HG03558 (cell line): ENCODE data around the gene TEKT5.
"Not testable (repeated sequence)": the region's sequence is repeated elsewhere in the genome, so short reads cannot be mapped to it uniquely, and the experiment has no call there.

Source experiments
- ATAC-seq: cut with Tn5 transposase; IDR thresholded peaks from one replicate; pipeline ENCODE4 v1.9.1; 2021; ENCODE audit warnings: moderate number of reproducible peaks; ENCODE audit not compliant: unreplicated experiment; ENCODE audit errors: extremely low read depth

Gene TEKT5

DNA sequence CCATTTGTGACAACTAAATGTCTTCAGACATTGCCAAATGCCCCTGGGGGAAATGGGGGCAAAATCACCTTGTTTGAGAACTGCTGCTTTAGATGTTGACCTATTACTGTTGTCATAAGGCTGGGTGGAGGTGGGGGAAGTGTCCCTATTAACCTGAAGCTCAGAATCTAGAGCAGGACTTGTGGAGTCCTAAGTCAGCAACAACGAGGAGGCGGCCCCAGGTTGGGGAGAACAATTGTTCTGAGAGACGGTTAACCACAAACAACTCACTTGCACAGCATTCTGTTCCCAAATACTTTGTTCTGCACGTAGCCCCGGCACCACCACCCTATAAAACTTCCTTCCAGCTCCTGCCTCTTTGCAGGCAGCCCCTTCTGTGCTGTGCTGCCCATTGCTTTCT, 32.5 kb downstream of the TEKT5 start:
- ATAC-seq, result no peak

DNA sequence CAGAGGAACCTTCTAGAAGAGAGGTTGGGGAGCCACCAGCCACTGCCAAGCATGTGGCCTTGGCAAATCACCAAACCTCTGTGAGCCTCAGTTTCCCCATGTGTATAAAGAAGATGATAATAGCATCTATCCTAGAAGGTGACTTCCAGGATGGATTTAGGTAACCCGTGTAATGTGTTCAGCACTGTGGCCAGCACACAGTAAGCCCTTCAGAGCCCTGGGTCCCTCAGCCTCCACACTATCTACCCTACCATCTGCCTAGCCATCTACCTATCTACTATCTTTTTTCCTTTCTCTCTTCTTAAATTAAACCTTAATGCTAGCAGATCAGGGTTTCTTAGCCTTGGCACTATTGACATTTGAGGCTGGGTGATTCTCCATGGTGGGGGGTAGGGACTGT, 33.0 kb downstream of the TEKT5 start:
- ATAC-seq, result no peak

DNA sequence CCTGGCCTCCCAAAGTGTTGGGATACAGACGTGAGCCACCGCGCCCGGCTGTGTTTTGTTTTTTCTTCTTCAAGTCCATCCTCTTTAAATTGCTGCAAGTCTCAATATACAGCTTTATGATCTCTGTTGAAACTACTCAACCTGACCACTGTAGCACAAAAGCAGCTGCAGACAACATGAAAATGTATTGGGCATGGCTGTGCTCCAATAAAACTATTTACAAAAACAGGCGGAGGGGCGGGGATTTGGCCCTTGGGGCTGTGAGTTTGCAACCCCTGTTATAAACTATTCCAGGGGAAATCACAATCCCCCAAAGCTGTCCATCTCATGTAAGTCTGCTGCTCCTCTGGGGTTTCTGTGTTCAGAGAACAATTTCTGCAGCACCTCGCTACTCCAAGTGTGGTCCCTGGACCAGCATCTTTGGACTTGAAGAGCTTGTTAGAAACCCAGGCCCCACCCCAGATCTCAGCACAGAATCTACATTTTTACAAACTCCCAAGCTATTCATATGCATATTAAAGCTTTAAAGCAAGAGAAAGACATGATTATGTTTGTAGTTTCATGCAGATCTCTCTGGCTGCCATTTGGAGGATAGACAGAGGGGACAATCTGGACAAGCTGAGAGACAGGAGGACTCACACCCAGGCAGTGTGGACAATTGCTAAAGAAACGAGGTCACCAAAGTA, 33.6 kb downstream of the TEKT5 start:
- no peak for ATAC-seq

DNA sequence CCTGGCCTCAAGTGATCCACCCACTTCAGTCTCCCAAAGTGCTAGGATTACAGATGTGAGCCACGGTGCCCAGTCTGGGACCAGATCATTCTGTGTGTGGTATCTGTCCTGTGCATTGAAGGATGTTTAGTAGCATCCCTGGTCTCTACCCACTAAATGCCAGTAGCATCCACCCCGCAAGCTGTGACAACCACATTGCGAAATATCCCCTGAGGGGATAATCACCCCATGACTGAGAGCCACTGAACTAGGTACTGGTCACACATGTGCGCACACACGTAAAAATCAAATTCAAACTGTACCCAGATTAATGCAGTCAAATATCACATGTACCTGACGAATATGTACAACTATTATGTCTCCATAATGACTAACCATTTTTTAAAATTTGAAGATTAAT, 35.8 kb downstream of the TEKT5 start:
- no peak for ATAC-seq

DNA sequence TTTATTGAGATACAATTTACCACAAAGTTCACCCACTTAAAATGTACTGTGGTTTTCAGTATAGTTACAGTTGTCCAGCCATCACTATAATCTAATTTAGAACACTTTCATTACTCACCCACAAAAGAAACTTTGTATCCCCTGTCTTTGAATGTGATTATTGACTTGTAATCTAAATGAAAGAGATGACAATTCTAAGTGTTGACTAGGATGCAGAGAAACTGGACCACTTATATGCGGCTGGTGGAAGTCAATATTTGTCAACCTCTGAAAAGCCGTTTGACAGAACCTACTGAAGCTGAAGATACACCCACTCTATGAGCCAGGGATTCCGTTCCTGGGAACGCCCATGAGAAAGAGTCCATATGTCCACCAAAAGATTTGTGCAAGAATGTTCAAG, 36.8 kb downstream of the TEKT5 start:
- ATAC-seq, result no peak

DNA sequence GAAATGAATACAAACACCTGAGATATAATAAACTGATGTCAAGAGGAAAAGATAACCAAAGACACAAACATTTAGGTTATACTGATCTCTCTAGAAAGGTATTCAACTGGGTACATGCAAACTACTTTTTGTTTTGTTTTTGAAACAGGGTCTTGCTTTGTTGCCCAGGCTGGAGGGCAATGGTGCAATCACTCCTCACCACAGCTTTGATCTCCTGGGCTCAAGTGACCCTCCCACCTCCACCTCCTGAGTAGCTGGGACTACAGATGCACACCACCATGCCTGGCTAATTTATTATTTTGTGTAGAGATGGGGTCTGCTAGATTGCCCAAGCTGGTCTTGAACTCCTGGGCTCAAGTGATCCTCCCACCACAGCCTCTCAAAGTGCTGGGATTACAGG, 38.1 kb downstream of the TEKT5 start:
- no peak for ATAC-seq

DNA sequence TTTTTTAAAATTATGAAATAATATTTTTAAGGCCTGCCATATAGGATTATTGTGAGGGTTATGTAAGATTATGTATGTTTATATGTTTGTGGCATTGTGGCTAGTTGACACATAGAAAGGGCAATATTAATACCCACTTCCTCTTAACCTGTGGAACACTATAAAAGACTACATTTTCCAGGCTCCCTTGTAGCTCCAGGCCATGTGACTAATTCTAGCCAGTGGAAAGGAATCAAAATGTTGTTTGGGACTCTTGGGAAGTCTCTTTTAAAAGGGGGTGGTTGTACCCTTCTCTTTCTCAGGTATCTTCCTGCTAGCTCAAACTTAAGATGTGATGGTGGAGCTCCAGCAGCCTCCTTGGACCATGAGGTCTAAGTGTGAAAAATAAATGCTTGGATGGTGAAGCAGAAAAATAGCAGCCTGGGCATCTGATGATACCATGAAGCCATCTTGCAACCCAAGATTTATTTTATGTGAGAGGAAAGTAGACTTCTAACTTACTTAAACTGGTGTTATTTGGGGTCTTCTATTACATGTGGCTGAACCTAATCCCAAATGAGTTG, 39.2 kb downstream of the TEKT5 start:
- ATAC-seq, result no peak

DNA sequence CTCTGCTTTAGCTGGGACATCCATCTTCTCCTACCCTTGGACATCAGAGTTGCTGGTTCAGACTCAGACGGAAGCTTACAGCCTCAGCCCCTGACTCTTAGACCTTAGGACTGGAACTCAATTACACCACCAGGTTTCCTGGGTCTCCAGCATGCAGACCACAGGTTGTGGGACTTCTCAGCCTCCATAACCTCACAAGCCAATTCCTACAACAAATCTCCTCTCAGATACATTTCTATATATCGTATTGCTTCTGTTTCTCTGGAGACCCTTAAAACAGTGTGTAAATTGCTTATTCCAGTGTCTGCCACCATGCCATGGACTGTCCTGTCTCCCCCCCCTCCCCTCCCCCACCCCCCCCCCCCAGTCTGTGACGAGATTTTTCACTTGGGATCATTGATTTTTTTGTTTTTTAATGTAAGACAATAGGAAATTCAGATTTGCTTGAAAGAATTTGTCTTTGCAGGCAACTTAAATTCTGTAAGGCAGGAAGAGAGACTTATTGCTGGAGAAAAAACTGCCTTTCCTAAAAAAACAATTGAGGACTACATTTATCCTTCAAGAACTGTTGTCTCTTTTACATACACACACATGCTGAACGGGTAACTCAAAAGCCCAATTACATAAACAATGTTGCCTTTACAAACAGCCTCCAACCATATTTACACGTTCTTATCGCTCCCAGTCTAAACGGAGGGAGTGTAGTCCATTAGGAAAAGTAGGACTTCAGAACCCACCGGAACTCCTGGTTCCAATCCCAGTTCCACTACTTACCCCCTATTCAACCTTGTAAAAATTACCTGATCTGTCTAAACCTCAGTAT, 39.9 kb downstream of the TEKT5 start:
- ATAC-seq, result no peak

DNA sequence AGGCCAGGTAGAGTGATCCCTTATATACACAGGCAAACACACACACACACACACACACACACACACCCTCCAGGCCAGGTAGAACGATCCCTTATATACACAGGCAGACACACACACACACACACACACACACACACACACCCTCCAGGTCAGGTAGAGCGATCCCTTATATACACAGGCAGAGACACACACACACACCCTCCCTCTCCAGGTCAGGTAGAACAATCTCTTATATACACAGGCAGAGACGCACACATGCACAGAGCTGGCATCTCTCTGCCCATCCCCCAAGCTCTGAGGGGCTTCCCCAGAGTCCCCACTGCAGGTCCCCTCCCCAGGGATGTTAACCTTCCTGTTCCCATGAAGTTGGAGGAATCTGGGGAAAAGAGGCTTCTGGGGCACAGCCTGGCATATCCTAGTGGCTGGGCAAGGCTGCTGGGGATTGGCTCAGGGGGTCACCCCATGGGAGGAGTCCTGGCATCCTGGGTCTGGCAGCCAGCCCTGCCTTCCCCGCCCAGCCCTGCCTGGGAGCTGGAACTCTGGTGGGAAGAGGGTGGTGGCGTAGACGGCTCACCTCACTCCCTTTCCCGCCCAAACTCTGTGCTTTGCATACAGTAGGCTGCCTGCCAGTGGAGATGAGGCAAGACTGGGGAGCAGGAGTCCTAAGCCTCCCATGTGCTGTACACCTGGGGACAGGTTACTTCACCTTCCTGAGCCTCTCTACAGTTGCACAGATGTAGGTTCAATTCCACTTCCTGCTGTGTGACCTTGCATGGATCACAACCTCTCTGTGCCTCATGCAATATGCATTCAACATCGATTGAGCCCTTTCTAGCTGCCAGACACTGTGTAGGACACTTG, 41.8 kb downstream of the TEKT5 start:
- ATAC-seq, result no peak

DNA sequence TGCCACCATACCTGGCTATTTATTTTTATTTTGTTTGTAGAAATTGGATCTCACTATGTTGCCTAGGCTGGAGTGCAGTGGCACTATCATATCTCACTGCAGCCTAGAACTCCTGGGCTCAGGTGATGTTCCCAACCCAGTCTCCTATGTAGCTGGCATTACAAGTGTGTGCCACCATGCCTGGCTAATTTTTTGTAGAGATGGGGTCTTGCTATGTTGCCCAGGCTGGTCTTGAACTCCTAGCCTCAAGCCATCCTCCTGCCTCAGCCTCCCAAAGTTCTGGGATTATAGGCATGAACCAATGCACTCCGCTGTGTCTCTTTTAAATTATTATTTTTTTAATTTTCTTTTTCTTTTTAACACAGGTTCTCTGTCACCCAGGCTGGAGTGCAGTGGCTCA, 45.6 kb downstream of the TEKT5 start:
- not testable (repeated sequence) for ATAC-seq

DNA sequence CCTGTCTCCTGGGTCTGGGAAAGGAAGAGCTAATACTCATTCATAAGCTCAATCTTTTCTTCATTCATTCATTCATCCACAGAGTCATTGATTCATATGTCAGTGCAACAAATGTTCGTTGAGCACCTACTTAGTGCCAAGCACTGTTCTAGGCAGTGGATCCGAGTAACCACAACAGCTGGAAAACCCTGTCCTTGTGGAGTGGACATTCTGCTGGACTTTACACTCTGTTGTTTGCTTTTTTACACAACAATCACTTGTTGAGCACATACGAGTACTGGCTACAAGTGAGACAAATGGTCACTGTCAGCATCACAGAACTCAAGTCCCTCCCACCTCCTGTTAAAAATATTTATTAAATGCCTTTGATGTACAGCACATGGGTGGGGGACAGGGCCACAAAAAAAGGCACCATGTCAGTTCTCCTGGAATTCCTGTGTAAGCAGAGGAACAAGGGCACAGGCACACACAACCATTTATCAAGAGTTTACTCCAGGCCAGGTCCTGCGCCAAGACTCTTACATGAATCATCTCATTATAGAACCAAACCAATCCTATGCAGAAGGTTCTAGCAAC, 46.9 kb downstream of the TEKT5 start:
- ATAC-seq, result no peak

DNA sequence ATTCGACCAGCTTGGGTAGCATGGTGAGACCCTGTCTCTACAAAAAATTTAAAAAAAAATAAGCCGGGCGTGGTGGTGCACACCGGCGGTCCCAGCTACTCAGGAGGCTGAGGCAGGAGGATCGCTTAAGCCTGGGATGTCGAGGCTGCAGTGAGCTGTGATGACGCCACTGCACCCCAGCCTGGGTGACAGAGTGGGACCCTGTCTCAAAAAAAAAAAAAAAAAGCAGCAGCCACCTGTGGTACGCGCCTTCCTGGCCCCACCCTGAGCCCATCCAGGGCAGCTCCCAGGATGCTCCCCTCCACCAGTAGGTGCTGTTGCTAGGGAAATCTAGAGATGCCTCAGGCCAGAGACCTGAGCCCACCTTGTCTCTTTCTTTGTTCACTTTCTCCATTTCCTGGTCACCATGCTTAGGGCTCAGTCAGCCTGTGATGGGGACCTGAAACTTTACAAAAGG, 47.4 kb downstream of the TEKT5 start:
- no peak for ATAC-seq

DNA sequence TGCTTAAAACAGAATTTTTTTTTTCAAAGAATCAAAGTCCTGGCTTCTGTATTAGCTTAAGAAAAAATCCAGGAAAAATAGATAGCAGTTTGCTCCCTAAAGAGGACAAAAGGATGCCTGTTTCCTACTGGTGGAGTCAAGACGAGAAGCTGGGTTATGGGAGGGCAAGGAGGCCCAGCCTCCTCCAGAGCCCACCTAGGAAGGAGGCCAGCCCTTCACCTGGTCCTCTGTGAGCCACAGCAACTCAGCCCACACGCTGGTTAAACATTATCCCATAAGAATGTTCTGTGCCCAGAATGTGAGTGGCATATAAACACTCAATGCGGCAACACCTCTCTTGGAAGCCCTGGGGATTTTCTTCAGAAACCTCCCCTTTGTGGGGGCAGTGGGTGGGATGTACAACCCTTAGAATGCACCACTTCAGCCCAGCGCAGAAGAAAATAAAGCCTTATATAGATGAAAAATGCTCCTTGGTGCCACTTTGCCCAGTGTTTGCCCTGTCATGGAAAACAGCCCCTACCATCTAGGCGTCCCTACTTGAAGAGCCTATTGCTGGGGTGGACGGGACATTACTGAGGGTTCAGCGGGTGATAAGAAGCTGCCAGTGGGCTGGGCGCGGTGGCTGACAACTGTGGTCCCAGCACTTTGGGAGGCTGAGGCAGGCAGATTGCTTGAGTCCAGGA, 48.0 kb downstream of the TEKT5 start:
- no peak for ATAC-seq

DNA sequence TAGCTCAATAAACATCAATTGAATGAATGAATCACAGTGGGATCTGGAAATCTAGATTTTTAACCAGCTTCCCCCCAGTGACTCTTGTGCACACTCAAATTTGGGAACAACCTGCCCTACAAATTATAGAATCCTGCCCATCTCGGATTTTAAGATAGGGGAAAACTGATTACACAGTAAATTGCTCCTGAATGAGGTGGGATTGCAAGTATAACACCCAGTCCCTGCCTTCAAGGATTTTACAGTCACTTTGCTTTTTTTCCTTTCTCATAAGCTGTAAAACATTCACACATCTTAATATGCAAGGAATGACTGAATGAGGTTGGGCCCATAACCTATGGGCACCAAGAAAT, 48.5 kb downstream of the TEKT5 start:
- ATAC-seq, result no peak

DNA sequence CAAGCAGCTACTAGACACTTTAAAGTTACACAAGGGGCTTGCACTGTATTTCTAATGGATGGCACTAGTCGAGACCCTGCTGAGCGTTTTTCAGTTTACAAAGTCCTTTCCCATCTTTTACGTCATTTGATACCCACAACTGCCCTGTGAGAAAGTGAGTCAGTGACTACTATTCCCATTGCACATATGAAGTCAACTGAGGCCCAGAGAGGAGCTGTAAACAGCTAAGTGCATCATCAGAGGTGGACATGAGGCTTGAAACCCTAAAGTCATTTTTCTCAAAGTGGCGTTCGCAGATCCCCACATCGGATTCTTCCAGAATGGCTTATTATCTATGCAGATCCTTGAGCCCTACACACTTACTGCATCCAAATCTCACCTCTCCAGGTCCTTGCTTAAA, 50.6 kb downstream of the TEKT5 start:
- ATAC-seq, result no peak

DNA sequence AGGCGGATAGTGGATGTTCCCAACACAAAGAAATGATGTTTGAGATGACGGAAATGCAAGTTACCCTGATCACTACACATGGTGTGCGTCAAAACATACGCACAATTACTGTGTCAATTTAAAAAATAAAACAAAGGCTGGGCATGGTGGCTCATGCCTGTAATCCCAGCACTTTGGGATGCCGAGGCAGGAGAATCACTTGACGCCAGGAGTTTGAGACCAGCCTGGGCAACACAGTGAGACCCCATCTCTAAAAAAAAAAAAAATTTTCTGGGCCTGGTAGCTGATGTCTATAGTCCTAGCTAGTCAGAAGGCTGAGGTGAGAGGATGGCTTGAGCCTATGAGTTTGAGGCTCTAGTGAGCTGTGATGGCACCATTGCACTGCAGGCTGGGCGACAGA, 51.8 kb downstream of the TEKT5 start:
- no peak for ATAC-seq

DNA sequence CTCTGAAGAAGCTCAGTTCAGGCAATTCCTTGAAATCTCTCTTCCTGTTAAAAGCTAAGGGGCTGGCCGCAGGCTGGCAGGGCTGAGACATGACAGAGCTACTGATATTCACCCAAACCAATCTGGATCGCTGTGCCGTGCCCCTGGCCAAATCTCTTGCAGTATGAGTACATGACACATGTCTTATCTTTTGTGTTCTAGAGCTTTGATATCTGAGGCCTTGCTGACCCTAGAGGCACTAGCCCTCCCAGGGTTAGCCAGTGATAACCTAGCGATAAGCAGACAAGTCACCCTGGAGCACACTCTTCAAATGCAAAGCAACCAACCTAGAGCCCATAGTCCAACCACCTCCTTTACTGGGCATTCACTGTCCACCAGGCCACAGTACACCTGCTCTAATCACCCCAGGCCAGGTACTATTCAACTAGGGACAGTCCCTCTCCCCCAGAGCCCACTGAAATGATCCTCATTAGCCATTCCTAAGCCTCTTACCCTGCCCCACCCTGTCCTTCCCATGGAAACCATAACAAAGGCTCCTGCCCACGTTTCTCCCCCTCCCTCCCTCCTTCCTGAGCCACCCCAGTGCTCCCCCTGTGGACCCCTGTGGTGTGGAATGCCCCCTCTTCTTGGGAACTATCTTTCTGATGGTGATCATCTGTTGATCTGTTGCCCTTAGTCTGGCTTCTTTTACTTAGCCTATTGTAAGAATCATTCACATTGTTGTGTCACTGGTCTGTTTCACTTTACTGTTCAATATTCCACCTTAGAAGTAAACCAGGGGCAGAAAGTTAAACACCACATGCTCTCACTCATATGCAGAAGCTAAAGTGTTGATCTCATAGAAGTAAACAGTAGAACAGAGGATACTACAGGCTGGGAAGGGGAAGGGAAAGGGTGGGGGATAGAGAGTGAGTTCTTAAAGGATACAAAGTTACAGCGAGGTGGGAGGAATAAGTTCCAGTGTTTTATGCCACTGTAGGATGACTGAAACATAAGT, 52.5 kb downstream of the TEKT5 start:
- ATAC-seq, result no peak

DNA sequence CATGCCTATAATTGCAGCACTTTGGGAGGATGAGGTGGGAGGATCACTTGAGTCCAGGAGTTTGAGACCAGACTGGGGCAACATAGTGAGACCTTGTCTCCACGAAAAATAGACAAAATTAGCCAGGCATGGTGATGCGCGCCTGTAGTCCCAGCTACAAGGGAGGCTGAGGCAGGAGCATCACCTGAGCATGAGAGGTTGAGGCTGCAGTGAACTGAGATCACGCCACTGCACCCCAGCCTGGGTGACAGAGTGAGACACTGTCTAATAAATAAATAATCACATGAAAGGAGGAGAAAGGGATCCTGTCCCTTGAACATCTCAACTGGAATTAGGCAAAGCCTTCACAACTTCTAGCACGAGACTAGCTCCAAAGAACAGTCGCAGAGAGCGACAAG, 53.2 kb downstream of the TEKT5 start:
- ATAC-seq, result no peak

DNA sequence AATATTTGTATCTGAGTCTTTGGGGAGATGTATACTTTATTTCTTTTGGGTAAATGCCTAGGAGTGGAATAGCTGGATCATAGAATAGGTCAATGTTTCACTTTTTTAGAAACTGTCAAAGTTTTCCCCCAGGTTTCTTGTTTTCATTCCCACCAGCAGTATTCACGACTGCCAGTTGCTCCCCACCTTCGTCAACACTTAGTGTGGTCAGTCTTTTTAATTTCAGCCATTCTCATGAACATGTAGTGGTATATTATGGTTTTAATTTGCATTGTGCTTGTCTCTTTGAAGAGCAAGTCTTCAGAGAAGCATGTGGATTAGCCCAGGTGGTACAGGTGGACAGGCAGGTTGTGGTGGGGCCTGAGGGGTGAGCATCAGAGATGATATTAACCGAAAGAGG, 53.8 kb downstream of the TEKT5 start:
- no peak for ATAC-seq
